ENCODE data around the gene ENO1.

ENO1 gene

DNA sequence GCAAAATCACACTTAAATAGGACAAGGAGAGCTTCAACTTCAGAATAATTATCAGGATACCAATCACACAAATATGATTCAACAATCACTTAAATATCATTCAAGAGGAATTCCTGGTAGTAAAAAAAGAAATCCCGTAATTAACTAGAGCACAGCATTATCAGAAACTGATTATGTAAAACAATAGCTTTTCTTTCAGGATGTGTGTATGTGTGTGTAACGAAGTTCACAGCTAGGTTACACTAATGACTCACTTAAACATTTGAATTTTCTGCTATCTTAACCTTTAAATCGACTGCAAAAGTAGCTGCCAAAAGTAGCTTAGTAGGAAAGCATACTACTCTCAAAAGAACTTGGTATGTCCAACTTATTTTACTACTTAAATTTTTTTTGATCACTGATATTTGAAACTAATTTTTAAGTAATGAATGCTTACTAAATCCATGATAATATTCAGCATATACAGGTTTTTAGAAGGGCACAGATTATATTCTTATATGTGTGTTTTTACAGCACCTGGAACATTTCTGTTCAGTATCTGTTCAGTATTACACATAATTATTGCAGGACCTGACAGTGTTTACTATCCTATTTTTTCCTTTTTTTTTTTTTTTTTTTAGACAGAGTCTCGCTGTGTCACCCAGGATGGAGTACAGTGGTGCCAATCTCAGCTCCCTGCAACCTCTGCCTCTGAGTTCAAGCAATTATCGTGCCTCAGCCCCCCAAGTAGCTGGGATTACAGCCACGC lies 65.3 kb downstream of the ENO1 start:
- no peak for DNase-seq (ENCODE audit: low spot score)

DNA sequence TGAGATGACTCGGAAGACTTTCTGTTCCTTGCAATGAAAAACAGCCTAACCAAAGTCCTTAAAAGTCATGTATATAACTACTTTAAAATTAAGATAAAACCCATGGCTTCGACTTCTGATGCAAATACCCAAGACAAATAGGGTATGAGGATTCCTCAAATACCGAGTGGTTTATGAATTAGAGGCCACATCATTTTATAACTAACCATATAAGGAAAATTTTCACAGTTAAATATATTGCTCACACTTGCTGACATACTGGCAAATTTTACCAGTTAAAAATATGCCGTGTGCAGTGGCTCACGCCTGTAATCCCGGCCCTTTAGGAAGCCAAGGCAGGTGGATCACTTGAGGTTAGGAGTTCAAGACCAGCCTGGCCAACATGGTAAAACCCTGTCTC lies 66.4 kb downstream of the ENO1 start:
- no peak for DNase-seq (ENCODE audit: low spot score)

All from D341Med (cell line).